Measurements from ENCODE around the gene ZC3H10. TPM values are rescaled to one million over a fixed set of nuclear protein-coding genes. Genes with fewer than 3 reads are reported as not detected.
A peak's percentile ranks its signal among the peaks of the same experiment; 100 is the strongest.

ZC3H10 gene
- total and polyA plus RNA-seq, 2 of the 4 experiments (the other 2 are of a cell fraction), result 1.5 to 3.6 TPM

- Histone ChIP-seq H2AK9ac (replicated peaks; ENCODE audit: low read depth, low read length, poor library complexity) (no peak overlapping the region), H3K79me1 (ENCODE audit: low read depth in 1 of 2, low read length in 2 of 2) (no peaks in the 10 kb centered on the region), H2BK20ac (ENCODE audit: low read depth, low read length) (no peak overlapping the region), H3K9me3 (ENCODE audit: control insufficient read depth, insufficient read depth, low read length) (no peaks in the 10 kb centered on the region), H4K8ac (ENCODE audit: low read depth in 2 of 2, low read length in 2 of 2) (no peak overlapping the region), H3K9ac (ENCODE audit: low read depth, low read length) (no peak overlapping the region), H3K23ac (ENCODE audit: low read depth, low read length) (no peak overlapping the region), H3K14ac (replicated peaks; ENCODE audit: low read depth, low read length) (no peak overlapping the region), H3K4me2 (ENCODE audit: low read depth, low read length) (no peak overlapping the region), H3K4ac (ENCODE audit: low read depth, low read length) (no peak overlapping the region), H2BK120ac (ENCODE audit: low read depth, low read length) (no peak overlapping the region), H3K56ac (ENCODE audit: extremely low read depth, insufficient read depth, low read length) (no peak overlapping the region), H4K91ac (ENCODE audit: insufficient read depth, low read depth, low read length) (no peak overlapping the region), H3K18ac (ENCODE audit: low read depth, low read length) (no peak overlapping the region), H3K4me3 (ENCODE audit: insufficient read depth, low read depth, low read length) (no peak overlapping the region), H3K36me3 (ENCODE audit: control insufficient read depth, insufficient read depth, low read length) (no peaks in the 10 kb centered on the region), H4K20me1 (ENCODE audit: insufficient read depth, low read length) (no peaks in the 10 kb centered on the region), H3K27ac (ENCODE audit: insufficient read depth, low read length) (no peak overlapping the region), H3K27me3 (ENCODE audit: control insufficient read depth, insufficient read depth, low read length) (no peaks in the 10 kb centered on the region), H2AFZ (replicated peaks; ENCODE audit: low read length, poor library complexity) (no peak overlapping the region), H2BK5ac (ENCODE audit: low read depth, low read length, poor library complexity, severe bottlenecking) (peak overlapping the region; percentile 39), H3K4me1 (ENCODE audit: control insufficient read depth, insufficient read depth, low read length) (peaks cover 2% of the 10 kb centered on the region; the same call in 1 of the 2 replicates), H3K9me1 (ENCODE audit: insufficient read depth, low read length) (0 out of 2 replicates have a peak, but pooled peaks cover 4% of the 10 kb centered on the region), H2BK15ac (ENCODE audit: low read depth, low read length) (no peak overlapping the region), H2AK5ac (ENCODE audit: low read depth, low read length) (no peak overlapping the region; the same call in 1 of the 2 replicates), H4K5ac (ENCODE audit: low read depth, low read length) (no peak overlapping the region)
- DNase-seq, result peak; percentile 51
- ATAC-seq (ENCODE audit: low read depth), result peak; percentile 82
- in situ Hi-C loops (cut with MboI; ENCODE audit: low sequenced_read_pairs) (no loop called here), dilution Hi-C loops (cut with HindIII; ENCODE audit: low sequenced_read_pairs, unreplicated experiment) (no loop called here), intact Hi-C loops (cut with micrococcal nuclease) (no loop called here)
- BruUV-seq (replicated peaks), result no TSS peak
- no CpG with 5 or more reads among the region's 4 CpGs for WGBS, 2 experiments (ENCODE audit: extremely low coverage in 2 of 2, insufficient read length in 1 of 2)
- ChIA-PET POLR2A (ENCODE audit: unreplicated experiment) (no interaction called here), CTCF (no interaction called here)
- TF ChIP-seq CEBPB (IDR thresholded peaks at IDR 0.05; ENCODE audit: low read depth, low read length) (peak; percentile 80), RFX5 (IDR thresholded peaks at IDR 0.05; ENCODE audit: low read depth, low read length) (no peak), CHD1 (IDR thresholded peaks at IDR 0.05; ENCODE audit: low read depth, low read length) (no peak)
Observed at GRCh38 chr12:56071648-56072047, 46.4 kb upstream of the ZC3H10 start.

Measured in IMR-90 (cell line).